HepG2 (cell line): Measurements from ENCODE around the gene PLEKHB2.

Source experiments
- FOXM1 ChIP-seq: sonication (generic); formaldehyde crosslinking; IDR thresholded peaks from 2 replicates; pipeline ENCODE4 v1.5.0; 2020; ENCODE audit warnings: missing genetic modification reagents
- POLR2AphosphoS5 ChIP-seq: IDR thresholded peaks from 2 replicates; pipeline ENCODE4 v1.6.1; 2012; ENCODE audit warnings: low read depth, low read length
- SAFB2 ChIP-seq: sonication (generic); formaldehyde crosslinking; IDR thresholded peaks from 2 replicates; pipeline ENCODE4 v1.5.1; 2020; ENCODE audit warnings: missing genetic modification reagents, low read depth, mild to moderate bottlenecking, borderline replicate concordance
- SSRP1 ChIP-seq: IDR thresholded peaks from 2 replicates; pipeline ENCODE4 v1.6.1; 2016; ENCODE audit warnings: control low read depth
- TAF15 ChIP-seq: fragments of 200-400 bp; formaldehyde crosslinking; IDR thresholded peaks from one replicate; pipeline ENCODE4 v1.6.1; 2018; ENCODE audit warnings: mild to moderate bottlenecking, low read depth, low read length; ENCODE audit not compliant: poor library complexity, severe bottlenecking
- ZBTB1 ChIP-seq: sonication (generic); formaldehyde crosslinking; IDR thresholded peaks from 2 replicates; pipeline ENCODE4 v1.4.0; 2020; ENCODE audit warnings: missing genetic modification reagents, borderline replicate concordance
- ZC3H4 ChIP-seq: sonication (generic); formaldehyde crosslinking; IDR thresholded peaks from 2 replicates; pipeline ENCODE4 v1.4.0; 2020; ENCODE audit warnings: missing genetic modification reagents, borderline replicate concordance
- ZFP36 ChIP-seq: fragments of 150-350 bp; IDR thresholded peaks from 2 replicates; pipeline ENCODE4 v1.6.1; 2018; ENCODE audit warnings: borderline replicate concordance, low read length, low read depth; ENCODE audit not compliant: partially characterized antibody
- TF ChIP-seq, protein P1 (sequence below): sonication (generic); formaldehyde crosslinking; IDR thresholded peaks from 2 replicates; pipeline ENCODE4 v1.5.0; 2020; ENCODE audit warnings: mild to moderate bottlenecking, missing genetic modification reagents
- TF ChIP-seq, protein P2 (sequence below), 2 experiments: sonication (generic) in 1 of 2; formaldehyde crosslinking in 1 of 2; IDR thresholded peaks; 2 replicates each; pipeline versions ENCODE4 v1.4.0 to v1.6.1; 2018 to 2020; ENCODE audit warnings: missing genetic modification reagents in 2 of 2, borderline replicate concordance in 1 of 2, low read depth in 1 of 2, mild to moderate bottlenecking in 1 of 2, missing biosample characterization in 1 of 2
- TF ChIP-seq, protein P3 (sequence below): sonication (generic); formaldehyde crosslinking; IDR thresholded peaks from 2 replicates; pipeline ENCODE4 v1.5.1; 2020; ENCODE audit warnings: missing genetic modification reagents, mild to moderate bottlenecking, borderline replicate concordance
- TF ChIP-seq, protein P4 (sequence below): sonication (generic); formaldehyde crosslinking; IDR thresholded peaks from 2 replicates; pipeline ENCODE4 v1.5.0; 2020; ENCODE audit warnings: mild to moderate bottlenecking, missing genetic modification reagents, moderate library complexity

DNA sequence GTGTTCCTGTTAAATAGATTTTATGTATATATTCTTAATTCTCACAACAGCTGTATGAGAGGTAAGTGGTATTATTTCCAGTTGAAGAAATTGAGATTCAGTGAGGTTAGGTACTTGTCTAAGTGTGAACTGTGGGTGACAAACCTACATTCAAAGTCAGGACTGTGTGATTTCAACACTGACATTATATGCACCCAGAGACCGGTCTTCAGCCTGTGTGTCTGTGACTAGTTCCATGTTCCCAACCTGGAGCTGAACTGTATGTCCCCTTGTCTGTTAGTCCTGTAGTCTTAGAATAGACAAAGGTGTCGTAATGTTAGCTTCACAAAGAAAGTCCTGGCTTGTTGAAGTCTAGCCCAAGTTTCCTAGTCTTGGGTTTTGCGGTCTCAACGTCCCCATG lies 17.4 kb downstream of the PLEKHB2 start:
- TF ChIP-seq SSRP1, result no peak
- no peak for TF ChIP-seq FOXM1 (CRISPR knock-in tag)
- TF ChIP-seq, protein P1, sequence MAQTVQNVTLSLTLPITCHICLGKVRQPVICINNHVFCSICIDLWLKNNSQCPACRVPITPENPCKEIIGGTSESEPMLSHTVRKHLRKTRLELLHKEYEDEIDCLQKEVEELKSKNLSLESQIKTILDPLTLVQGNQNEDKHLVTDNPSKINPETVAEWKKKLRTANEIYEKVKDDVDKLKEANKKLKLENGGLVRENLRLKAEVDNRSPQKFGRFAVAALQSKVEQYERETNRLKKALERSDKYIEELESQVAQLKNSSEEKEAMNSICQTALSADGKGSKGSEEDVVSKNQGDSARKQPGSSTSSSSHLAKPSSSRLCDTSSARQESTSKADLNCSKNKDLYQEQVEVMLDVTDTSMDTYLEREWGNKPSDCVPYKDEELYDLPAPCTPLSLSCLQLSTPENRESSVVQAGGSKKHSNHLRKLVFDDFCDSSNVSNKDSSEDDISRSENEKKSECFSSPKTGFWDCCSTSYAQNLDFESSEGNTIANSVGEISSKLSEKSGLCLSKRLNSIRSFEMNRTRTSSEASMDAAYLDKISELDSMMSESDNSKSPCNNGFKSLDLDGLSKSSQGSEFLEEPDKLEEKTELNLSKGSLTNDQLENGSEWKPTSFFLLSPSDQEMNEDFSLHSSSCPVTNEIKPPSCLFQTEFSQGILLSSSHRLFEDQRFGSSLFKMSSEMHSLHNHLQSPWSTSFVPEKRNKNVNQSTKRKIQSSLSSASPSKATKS (CRISPR knock-in tag), result no peak
- TF ChIP-seq POLR2AphosphoS5, result no peak
- no peak for TF ChIP-seq SAFB2
- no peak for TF ChIP-seq ZBTB1 (CRISPR knock-in tag)
- no peak for TF ChIP-seq ZFP36
- TF ChIP-seq, protein P2, sequence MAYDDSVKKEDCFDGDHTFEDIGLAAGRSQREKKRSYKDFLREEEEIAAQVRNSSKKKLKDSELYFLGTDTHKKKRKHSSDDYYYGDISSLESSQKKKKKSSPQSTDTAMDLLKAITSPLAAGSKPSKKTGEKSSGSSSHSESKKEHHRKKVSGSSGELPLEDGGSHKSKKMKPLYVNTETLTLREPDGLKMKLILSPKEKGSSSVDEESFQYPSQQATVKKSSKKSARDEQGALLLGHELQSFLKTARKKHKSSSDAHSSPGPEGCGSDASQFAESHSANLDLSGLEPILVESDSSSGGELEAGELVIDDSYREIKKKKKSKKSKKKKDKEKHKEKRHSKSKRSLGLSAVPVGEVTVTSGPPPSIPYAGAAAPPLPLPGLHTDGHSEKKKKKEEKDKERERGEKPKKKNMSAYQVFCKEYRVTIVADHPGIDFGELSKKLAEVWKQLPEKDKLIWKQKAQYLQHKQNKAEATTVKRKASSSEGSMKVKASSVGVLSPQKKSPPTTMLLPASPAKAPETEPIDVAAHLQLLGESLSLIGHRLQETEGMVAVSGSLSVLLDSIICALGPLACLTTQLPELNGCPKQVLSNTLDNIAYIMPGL (CRISPR knock-in tag; IDR thresholded peaks at IDR 0.05; ENCODE audit: borderline replicate concordance in 1 of 2, low read depth in 1 of 2), result no peak
- TF ChIP-seq, protein P3, sequence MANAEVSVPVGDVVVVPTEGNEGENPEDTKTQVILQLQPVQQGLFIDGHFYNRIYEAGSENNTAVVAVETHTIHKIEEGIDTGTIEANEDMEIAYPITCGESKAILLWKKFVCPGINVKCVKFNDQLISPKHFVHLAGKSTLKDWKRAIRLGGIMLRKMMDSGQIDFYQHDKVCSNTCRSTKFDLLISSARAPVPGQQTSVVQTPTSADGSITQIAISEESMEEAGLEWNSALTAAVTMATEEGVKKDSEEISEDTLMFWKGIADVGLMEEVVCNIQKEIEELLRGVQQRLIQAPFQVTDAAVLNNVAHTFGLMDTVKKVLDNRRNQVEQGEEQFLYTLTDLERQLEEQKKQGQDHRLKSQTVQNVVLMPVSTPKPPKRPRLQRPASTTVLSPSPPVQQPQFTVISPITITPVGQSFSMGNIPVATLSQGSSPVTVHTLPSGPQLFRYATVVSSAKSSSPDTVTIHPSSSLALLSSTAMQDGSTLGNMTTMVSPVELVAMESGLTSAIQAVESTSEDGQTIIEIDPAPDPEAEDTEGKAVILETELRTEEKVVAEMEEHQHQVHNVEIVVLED (CRISPR knock-in tag), result no peak
- TF ChIP-seq ZC3H4 (CRISPR knock-in tag), result no peak
- no peak for TF ChIP-seq TAF15
- TF ChIP-seq, protein P4, sequence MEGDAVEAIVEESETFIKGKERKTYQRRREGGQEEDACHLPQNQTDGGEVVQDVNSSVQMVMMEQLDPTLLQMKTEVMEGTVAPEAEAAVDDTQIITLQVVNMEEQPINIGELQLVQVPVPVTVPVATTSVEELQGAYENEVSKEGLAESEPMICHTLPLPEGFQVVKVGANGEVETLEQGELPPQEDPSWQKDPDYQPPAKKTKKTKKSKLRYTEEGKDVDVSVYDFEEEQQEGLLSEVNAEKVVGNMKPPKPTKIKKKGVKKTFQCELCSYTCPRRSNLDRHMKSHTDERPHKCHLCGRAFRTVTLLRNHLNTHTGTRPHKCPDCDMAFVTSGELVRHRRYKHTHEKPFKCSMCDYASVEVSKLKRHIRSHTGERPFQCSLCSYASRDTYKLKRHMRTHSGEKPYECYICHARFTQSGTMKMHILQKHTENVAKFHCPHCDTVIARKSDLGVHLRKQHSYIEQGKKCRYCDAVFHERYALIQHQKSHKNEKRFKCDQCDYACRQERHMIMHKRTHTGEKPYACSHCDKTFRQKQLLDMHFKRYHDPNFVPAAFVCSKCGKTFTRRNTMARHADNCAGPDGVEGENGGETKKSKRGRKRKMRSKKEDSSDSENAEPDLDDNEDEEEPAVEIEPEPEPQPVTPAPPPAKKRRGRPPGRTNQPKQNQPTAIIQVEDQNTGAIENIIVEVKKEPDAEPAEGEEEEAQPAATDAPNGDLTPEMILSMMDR, result no peak
